ACC112 (cell line): ENCODE measurements around the gene C1QTNF12.

Source experiments
- H2AFZ ChIP-seq: fragments of 200-600 bp; sonication (generic); one replicate; pipeline ENCODE4 v1.6.0; 2017; ENCODE audit warnings: antibody characterized with exemption, low read length; ENCODE audit not compliant: unreplicated experiment
- H3K27ac ChIP-seq: fragments of 200-600 bp; sonication (generic); 2 replicates; pipeline ENCODE4 v1.5.1; 2014; ENCODE audit warnings: low read depth, mild to moderate bottlenecking, antibody characterized with exemption, low read length, moderate library complexity
- H3K27me3 ChIP-seq: fragments of 200-600 bp; sonication (generic); 2 replicates; pipeline ENCODE4 v1.6.1; 2014; ENCODE audit warnings: mild to moderate bottlenecking, antibody characterized with exemption, low read length, moderate library complexity, mixed read lengths; ENCODE audit not compliant: insufficient read depth
- H3K36me3 ChIP-seq: fragments of 200-600 bp; sonication (generic); 2 replicates; pipeline ENCODE4 v1.6.1; 2016; ENCODE audit warnings: mild to moderate bottlenecking, antibody characterized with exemption, low read length, moderate library complexity, mixed read lengths; ENCODE audit not compliant: insufficient read depth
- H3K4me1 ChIP-seq: fragments of 200-600 bp; sonication (generic); one replicate; pipeline ENCODE4 v1.6.1; 2016; ENCODE audit warnings: low read length, mixed read lengths; ENCODE audit not compliant: insufficient read depth, unreplicated experiment, control insufficient read depth
- H3K4me3 ChIP-seq: fragments of 200-600 bp; sonication (generic); 2 replicates; pipeline ENCODE4 v1.5.1; 2014; ENCODE audit warnings: mild to moderate bottlenecking, low read depth, low read length
- H3K79me2 ChIP-seq: fragments of 200-600 bp; sonication (generic); one replicate; pipeline ENCODE4 v1.6.0; 2016; ENCODE audit warnings: low read length; ENCODE audit not compliant: control insufficient read depth, unreplicated experiment, insufficient read depth

Gene C1QTNF12

DNA sequence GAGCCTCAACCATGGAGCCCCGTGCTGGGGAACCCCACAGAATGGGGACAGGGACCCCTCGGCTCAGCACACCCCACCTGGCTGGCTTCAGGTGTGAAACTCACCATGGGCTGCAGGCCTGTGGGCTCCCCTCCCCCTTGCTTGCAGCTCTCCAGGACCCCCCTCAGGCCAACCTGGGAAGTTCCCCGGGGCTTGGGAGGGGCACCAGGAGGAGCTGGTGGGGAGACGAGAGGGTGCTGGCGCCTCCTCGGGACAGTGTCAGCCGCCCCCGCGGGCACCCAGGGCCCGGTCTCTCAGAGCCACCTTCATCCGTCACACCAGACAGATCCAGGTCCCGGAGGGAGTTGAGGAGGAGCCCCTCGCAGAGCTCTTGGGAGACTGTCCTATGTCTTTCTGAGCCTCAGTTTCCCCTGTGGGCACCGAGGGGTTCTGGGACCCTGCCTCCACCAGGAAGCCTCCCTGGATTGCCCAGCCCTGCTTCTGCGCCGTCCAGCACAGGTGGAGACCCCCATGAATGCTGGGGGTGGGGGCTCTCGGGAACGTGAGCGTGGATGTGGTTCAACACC lies 39.5 kb downstream of the C1QTNF12 start:
- H3K36me3 ChIP-seq = no peaks in the 10 kb centered on the region
- H3K27ac ChIP-seq = no peak overlapping the region
- H3K27me3 ChIP-seq = peaks cover 13% of the 10 kb centered on the region; the same call in 1 of the 2 replicates
- peaks cover 5% of the 10 kb centered on the region for H3K4me1 ChIP-seq
- no peak overlapping the region for H2AFZ ChIP-seq
- no peak overlapping the region for H3K4me3 ChIP-seq
- H3K79me2 ChIP-seq = no peaks in the 10 kb centered on the region

- no peak within 1 kb of the TSS for H3K4me3 ChIP-seq
Measured at GRCh38 chr1:1206376-1206965, 40.1 kb downstream of the C1QTNF12 start, which contains the start of gene TNFRSF18. Gene TNFRSF18 (minus strand): TSS chr1:1206592. CDS start chr1:1206571, 21 bp downstream.

GRCh38 chr1:1205769-1206375 lies 40.6 kb downstream of the C1QTNF12 start:
- Histone ChIP-seq H3K4me3 (no peak overlapping the region), H2AFZ (no peak overlapping the region), H3K36me3 (no peaks in the 10 kb centered on the region), H3K27ac (no peak overlapping the region), H3K27me3 (peaks cover 13% of the 10 kb centered on the region; the same call in 1 of the 2 replicates), H3K79me2 (no peaks in the 10 kb centered on the region), H3K4me1 (peaks cover 5% of the 10 kb centered on the region)

More at GRCh38 chr1:1206376-1206965, 40.1 kb downstream of the C1QTNF12 start, which contains the start of gene TNFRSF18:
- H3K27ac ChIP-seq = no peak within 1 kb of the TSS
- no peaks in the 10 kb centered on the region for H3K36me3 ChIP-seq
- H2AFZ ChIP-seq = no peak within 1 kb of the TSS
- no peaks in the 10 kb centered on the region for H3K79me2 ChIP-seq
- peaks cover 13% of the 10 kb centered on the region; the same call in 1 of the 2 replicates for H3K27me3 ChIP-seq
- peaks cover 5% of the 10 kb centered on the region for H3K4me1 ChIP-seq

- H3K27me3 ChIP-seq = peaks cover 13% of the 10 kb centered on the region; the same call in 1 of the 2 replicates
- no peak overlapping the region for H3K27ac ChIP-seq
- no peaks in the 10 kb centered on the region for H3K79me2 ChIP-seq
- H3K4me3 ChIP-seq = no peak overlapping the region
- peaks cover 5% of the 10 kb centered on the region for H3K4me1 ChIP-seq
- no peak overlapping the region for H2AFZ ChIP-seq
- H3K36me3 ChIP-seq = no peaks in the 10 kb centered on the region
Measured at GRCh38 chr1:1204998-1205768, 41.3 kb downstream of the C1QTNF12 start.

DNA sequence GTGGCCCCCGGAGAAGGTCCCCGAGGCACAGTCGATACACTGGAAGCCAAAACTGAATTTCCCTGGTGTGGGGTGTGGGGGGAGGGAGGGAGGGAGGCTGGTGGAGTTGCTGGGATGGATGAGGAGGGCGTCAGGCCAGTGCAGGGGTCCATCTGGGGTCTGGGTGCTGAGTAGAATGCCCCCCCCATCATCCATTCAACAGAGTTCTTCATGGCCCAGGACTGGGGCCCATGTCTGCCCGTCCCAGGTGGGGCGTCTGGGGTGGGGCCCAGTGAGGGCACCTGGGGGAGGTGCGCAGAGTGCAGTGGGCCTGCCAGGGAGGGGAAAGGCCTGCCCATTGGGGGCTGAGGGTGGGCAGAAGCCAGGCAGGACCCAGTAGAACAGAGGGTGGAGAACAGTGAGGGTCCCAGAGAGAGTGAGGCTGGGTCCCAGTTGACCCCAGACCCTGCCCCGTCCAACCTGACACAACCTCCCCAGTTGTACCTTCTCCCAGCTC lies 42.0 kb downstream of the C1QTNF12 start:
- Histone ChIP-seq H3K36me3 (no peaks in the 10 kb centered on the region), H3K4me3 (no peak overlapping the region), H3K27ac (no peak overlapping the region), H3K27me3 (peaks cover 13% of the 10 kb centered on the region; the same call in 1 of the 2 replicates), H3K79me2 (no peaks in the 10 kb centered on the region), H2AFZ (no peak overlapping the region), H3K4me1 (peaks cover 5% of the 10 kb centered on the region)

GRCh38 chr1:1203561-1204424 lies 42.7 kb downstream of the C1QTNF12 start:
- Histone ChIP-seq H3K4me3 (no peak overlapping the region), H2AFZ (no peak overlapping the region), H3K79me2 (no peaks in the 10 kb centered on the region), H3K36me3 (no peaks in the 10 kb centered on the region), H3K27ac (no peak overlapping the region), H3K4me1 (peaks cover 5% of the 10 kb centered on the region), H3K27me3 (peaks cover 13% of the 10 kb centered on the region; the same call in 1 of the 2 replicates)

GRCh38 chr1:1202831-1203560 lies 43.5 kb downstream of the C1QTNF12 start:
- no peaks in the 10 kb centered on the region for H3K79me2 ChIP-seq
- H3K36me3 ChIP-seq = no peaks in the 10 kb centered on the region
- H3K27me3 ChIP-seq = peaks cover 13% of the 10 kb centered on the region; the same call in 1 of the 2 replicates
- no peak overlapping the region for H2AFZ ChIP-seq
- no peaks in the 10 kb centered on the region for H3K4me1 ChIP-seq
- H3K4me3 ChIP-seq = no peak overlapping the region
- H3K27ac ChIP-seq = no peak overlapping the region

GRCh38 chr1:1200876-1201810 lies 45.4 kb downstream of the C1QTNF12 start:
- Histone ChIP-seq H2AFZ (no peak overlapping the region), H3K36me3 (no peaks in the 10 kb centered on the region), H3K79me2 (no peaks in the 10 kb centered on the region), H3K4me3 (peak overlapping the region; percentile 68), H3K4me1 (no peaks in the 10 kb centered on the region), H3K27me3 (peaks cover 1% of the 10 kb centered on the region; the same call in 1 of the 2 replicates), H3K27ac (no peak overlapping the region)
